ENCODE measurements around the gene TSPAN9.

The TSPAN9 gene

DNA sequence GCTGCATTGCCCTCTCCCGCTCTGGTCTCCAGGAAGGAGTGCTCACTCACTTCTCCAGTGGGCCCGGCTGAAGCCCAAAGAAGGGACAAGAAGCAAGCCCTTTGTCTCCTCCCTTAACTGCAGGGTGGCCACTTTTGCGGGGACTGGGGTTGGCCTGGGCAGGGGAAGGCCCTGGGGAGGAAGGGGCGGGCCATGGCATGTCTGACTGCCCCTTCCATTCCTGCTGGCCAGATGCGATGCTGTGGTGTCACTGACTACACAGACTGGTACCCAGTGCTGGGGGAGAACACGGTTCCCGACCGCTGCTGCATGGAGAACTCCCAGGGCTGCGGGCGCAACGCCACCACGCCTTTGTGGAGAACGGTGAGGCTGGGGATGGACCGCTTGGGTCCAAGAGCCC is 203.8 kb downstream of the TSPAN9 start:
- DNase-seq: no peak

GRCh38 chr12:3281588-3282383 is 204.6 kb downstream of the TSPAN9 start:
- no peak for DNase-seq

DNA sequence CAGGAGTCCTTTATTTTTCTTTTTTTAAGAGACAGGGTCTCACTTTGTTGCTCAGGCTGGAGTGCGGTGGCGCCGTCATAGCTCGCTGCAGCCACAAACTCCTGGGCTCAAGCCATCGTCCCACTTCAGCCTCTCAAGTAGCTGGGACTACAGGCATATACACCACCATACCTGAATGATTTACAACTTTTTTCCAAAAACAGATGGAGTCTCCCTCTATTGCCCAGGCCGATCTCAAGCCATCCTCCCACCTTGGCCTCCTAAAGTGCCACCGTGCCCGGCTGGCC is 205.1 kb downstream of the TSPAN9 start:
- DNase-seq: no peak

DNA sequence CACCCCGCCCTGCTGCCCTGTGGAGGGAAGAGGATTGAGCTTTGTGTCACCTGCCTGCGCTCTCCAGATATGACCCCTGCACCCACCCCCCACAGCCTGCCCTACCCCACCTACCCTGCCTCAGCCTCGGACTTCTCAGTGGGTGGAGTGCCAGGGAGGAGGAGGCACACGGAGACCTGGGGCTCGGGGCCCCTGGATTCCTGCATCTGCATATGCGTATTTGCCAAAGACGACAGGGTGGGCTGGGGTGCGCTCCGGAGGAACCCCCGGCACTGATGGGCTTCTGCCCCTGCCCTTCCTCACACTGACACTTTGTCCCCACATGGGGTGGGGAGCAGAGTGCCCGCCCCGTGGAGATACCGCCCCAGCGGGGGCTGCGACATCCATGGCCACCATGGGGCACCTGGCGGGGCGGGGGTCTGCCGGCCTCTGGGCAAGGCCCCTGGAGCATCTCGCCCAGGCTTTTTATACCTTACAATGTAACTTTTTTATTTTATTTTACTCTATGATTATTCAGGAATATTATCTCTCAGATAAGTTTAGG is 206.0 kb downstream of the TSPAN9 start:
- no peak for DNase-seq

- DNase-seq: no peak
Observed at GRCh38 chr12:3284405-3284804, 207.2 kb downstream of the TSPAN9 start.

GRCh38 chr12:3285570-3285969 is 208.4 kb downstream of the TSPAN9 start:
- no peak for DNase-seq

GRCh38 chr12:3288690-3289089 is 211.5 kb downstream of the TSPAN9 start:
- DNase-seq: no peak

- DNase-seq: no peak
Observed at GRCh38 chr12:3289702-3290101, 212.5 kb downstream of the TSPAN9 start.

DNA sequence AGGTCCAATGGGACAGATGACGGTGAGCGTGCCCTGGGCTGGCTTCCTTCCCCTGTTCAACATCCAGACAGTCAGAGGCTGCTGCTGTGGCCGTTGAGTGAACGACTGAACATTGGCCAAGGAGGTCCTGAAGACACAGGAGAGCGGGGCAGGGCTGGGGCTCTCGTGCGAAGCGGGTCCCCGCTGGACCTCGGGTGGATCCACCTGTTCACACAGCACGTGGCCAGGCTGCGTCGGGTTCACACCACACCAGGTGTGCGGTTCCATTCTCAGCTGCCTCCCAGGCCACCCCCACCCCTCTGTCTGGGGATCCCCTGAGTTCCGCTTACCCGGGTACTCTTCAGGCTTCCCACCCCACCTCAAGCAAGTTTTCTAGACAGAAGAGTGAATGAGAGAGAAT is 214.8 kb downstream of the TSPAN9 start:
- no peak for DNase-seq

- no peak for DNase-seq
Observed at GRCh38 chr12:3292677-3293412, 215.7 kb downstream of the TSPAN9 start.

DNA sequence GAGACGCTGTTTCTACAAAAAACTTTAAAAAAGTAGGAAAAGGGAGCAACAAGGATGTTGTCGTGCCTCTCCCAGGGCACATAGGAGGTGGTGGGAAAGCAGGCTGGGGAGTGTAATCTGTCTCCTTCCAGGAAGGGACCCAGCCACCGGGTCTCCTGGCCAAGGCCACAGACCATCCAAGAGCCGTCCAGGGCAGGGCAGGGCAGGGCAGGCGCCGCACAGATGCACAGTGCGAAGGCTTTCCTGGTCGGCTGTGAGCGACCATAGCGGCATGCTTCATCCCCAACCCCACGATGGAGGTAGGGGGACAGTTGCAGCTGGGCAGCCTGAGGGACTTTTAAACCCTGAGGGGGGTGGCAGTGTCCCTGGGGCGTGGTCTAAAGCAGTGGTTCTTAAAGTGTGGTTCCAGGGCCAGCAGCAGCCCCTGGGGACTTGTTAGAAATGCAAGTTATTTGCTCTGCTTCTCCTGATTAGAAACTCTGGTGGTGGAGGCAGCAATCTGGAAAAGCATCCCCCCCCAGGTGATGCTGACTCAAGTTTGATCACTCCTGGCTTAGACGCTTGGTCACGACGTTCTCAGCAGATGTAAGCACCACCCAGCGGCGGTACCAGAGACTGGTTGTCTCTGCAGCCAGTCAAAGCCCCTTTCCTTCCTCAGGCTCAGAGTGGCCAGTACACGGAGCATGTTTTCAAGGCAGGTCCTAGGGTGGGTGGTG is 216.4 kb downstream of the TSPAN9 start:
- no peak for DNase-seq

DNA sequence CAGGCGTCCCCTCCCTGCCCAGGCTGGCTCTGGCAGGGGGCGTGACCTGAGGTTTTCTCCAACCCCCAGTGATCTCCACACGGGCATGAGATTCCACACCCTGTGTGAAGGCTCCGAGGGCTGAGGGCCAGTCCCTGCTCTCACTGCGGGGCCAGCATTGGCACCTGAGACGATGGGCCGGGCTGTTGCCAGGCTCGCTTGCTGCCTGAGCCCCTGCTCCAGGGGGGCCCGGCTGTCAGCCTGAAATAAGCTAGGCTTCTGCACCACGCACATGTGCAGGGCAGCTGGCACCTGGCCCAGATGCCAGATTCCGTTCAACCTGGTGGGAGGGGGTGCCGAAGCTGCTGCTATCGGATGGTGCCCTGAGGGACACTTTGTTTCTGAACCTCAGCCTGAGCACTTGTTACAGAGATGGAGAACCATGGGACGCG is 217.3 kb downstream of the TSPAN9 start:
- DNase-seq: no peak

- DNase-seq: no peak
Observed at GRCh38 chr12:3295225-3295624, 218.0 kb downstream of the TSPAN9 start.

DNA sequence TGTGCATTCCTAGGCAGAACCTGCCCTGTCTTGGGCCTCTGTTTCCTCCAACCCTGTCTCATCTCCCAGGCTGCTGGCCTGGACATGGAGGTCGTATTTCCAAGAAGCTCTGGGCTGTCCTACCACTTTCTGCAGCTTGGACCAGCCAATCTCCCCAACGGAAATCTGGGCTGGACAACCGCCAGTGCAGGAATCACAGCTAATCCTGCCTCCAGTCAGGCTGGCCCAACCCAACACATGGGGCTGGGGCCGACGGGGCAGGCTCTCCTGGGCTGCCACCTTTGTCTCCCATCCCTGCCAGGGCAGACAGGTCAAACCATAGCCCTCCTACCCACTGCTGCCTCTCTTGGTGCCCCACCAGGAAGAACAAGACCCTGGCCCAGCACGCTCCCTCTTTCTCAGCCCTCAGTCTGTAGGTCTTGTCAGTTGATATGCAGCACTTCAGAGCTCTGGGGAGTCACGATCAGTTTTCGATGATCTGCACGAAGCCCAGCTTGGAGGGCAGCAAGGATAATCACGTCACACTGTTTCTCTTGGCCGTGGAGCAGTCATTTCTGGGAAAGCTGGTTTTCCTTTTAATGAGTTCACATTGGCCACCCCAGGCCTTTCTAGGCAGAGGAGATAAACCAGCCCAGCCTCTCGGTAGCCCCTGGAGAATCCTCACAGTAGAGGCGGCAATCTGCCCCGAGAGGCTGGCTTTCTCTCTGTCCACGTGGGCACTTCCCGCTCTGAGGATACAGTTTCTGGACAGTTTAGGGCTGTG is 218.6 kb downstream of the TSPAN9 start:
- DNase-seq: no peak

- DNase-seq: no peak
Observed at GRCh38 chr12:3296409-3296701, 219.2 kb downstream of the TSPAN9 start.

GRCh38 chr12:3298603-3299002 is 221.4 kb downstream of the TSPAN9 start:
- no peak for DNase-seq

DNA sequence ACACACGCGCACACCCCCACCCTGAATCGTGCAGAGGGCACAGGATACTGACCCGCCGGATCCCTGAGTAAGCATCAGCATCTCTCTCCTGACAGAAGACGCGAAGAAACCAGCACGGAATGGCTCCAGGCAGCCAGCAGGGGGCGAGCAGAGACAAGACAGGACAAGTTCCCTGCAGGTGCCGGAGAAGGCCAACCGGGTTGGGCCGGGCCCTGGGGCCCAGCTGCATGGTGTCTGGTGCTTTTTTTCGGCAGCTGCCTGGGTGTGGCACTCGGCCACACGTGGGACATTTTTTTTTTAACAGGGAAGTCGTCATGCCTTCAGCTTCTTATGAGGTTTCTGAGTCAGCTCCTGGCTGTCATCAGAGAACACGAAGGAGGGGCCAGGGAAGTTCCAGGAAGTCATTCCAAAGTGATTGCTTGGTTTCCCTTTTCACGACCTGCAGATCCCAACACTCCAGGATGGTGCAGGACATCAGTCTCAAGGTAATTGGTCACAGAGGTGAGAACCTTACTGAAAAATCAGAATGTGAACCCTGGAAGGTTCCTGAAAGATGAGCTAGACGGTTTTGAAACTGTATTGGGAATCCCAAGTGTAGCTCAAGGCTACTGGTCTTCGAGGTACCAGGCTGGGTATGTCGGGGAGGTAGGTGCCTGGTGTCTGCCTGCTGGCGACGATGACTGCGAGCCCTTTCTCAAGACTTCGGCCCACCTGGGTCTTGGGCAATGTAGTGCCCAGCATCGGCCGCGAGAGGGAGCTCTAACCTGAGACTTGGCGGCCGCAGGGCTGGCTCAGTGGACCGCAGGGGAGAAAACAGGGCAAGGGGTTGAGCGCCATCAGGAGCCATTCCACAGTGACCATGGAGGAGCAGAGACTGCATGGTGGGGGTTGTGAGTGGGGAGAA is 223.0 kb downstream of the TSPAN9 start:
- peak; percentile 49 for DNase-seq

DNA sequence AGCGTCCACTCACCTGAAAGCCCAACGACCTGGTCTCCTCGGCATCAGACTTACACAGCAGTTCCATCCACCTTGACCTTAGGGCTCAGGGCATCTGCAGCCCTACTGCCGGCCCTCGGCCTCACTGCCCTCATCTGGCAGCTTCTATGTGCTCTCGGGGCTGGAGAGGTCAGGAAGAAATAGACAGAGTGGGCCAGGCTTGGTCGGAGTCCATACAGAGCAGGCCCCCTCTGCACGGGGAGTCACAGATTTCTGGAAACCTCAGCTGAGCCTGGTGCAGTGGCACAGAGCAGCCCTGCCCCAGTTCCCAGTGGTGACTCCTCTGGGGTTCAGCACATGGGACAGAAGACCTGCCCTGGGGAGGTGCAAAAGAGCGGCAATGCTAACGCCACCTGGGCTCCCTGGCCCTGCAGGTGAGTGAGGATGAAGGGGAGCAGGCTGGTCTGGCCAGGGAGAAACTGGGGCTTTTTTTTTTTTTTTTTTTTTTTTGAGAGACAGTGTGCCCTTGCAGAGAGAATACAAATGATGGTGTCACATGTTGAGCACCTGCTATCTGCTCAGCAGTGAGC is 223.7 kb downstream of the TSPAN9 start:
- DNase-seq: no peak

- no peak for DNase-seq
Observed at GRCh38 chr12:3302401-3303041, 225.3 kb downstream of the TSPAN9 start.

DNA sequence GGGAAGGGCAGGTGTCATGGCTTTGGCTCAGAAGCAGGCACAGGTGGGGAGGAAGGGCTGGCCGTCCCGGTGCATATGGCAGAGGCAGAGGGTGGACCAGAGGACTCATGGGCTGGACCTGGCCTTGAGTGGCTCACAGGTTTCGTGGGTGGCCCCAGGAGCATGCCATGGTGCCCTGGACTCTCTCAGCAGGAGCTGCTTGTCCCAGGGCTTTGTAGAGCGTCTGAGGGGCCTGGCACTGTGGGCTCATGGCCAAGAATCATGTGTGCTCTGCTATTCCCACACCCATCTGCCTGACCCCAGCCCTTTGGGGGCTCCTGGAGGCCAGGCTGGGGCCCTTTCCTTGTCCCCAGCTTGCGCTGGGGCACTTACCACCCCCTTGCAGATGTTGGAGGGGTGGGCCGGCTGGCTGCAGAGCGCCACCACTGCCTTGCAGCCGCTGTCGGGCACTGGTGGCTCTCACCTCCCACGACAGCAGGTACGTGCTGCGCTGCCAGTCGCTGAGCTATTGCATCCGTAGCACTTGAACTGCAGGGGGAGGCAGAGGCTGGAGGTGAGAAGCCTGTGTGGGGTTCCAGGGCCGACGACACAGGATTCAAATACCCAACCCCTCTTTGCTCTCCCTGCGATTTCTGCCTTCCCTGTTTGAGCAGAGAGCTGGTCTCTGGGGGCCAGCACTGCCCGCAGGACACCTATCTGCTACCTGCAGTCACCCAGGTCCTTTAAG is 226.4 kb downstream of the TSPAN9 start:
- no peak for DNase-seq

Measured in SIG-M5 (cell line).